Activated CD4-positive, alpha-beta memory T cell treated with anti-CD3 and anti-CD28 coated beads for 36 hours (primary cell): ENCODE results near the gene ANTKMT. TPM values are rescaled to one million over a fixed set of nuclear protein-coding genes. Genes with fewer than 3 reads are reported as not detected.

ENCODE experiments used
- CTCF ChIA-PET: fragments of 350-600 bp; sonication (Branson Sonifier 250); formaldehyde crosslinking; loops from one replicate; lab custom pipeline; 2021; ENCODE audit warnings: antibody characterized with exemption, inconsistent platforms; lab: Charles Lee
- POLR2A ChIA-PET: fragments of 350-600 bp; sonication (Branson Sonifier 250); formaldehyde crosslinking; loops from one replicate; lab custom pipeline; 2021; ENCODE audit warnings: antibody characterized with exemption; lab: Charles Lee
- DNase-seq: peaks from one replicate; pipeline ENCODE4 v3.0.0-alpha.2; 2020
- H3K27ac Mint-ChIP-seq: one replicate; pipeline ENCODE4 v1.8.0; 2021; ENCODE audit warnings: mixed read lengths
- H3K27me3 Mint-ChIP-seq: one replicate; pipeline ENCODE4 v1.8.0; 2021; ENCODE audit warnings: mixed read lengths
- H3K36me3 Mint-ChIP-seq: one replicate; pipeline ENCODE4 v1.8.0; 2021; ENCODE audit warnings: mixed read lengths
- H3K4me1 Mint-ChIP-seq: one replicate; pipeline ENCODE4 v1.8.0; 2021; ENCODE audit warnings: low read depth, mixed read lengths
- H3K4me3 Mint-ChIP-seq: one replicate; pipeline ENCODE4 v1.8.0; 2021; ENCODE audit warnings: mild to moderate bottlenecking, mixed read lengths
- H3K9me3 Mint-ChIP-seq: one replicate; pipeline ENCODE4 v1.8.0; 2021; ENCODE audit warnings: mixed read lengths
- intact Hi-C: fragments of 100-400 bp; cut with micrococcal nuclease; formaldehyde crosslinking; loops from one replicate; pipeline ENCODE4 v1.15.1; 2023
- total RNA-seq, 2 experiments: library from RNA; stranded (reverse); gene quantifications; one replicate each; pipeline ENCODE4 v1.2.3, GENCODE V29; 2021

The ANTKMT gene
- total RNA-seq, 2 experiments from 2014 or later: 31.2 to 34.9 TPM

GRCh38 chr16:754656-755055 lies 33.7 kb downstream of the ANTKMT start:
- Mint-ChIP-seq H3K36me3 (no peaks in the 10 kb centered on the region), H3K9me3 (peaks cover 7% of the 10 kb centered on the region), H3K27ac (no peak overlapping the region), H3K27me3 (peaks cover 12% of the 10 kb centered on the region), H3K4me3 (no peak overlapping the region), H3K4me1 (no peaks in the 10 kb centered on the region)
- DNase-seq: no peak
- intact Hi-C loops: no loop called here
- ChIA-PET POLR2A (no interaction called here), CTCF (no interaction called here)

GRCh38 chr16:756428-756827 lies 35.5 kb downstream of the ANTKMT start:
- Mint-ChIP-seq H3K9me3 (peaks cover 7% of the 10 kb centered on the region), H3K27ac (no peak overlapping the region), H3K4me3 (no peak overlapping the region), H3K27me3 (peaks cover 12% of the 10 kb centered on the region), H3K36me3 (no peaks in the 10 kb centered on the region), H3K4me1 (no peaks in the 10 kb centered on the region)
- POLR2A ChIA-PET: no interaction called here
- no peak for DNase-seq
- CTCF ChIA-PET: interaction anchor here (0.8 to 1.3 kb wide), 4 partner anchors 32 to 347 kb away, joined by 3 read pairs; partner anchors contain the start of gene CHTF18
- intact Hi-C loops: no loop called here

GRCh38 chr16:759110-759910 lies 38.4 kb downstream of the ANTKMT start:
- CTCF ChIA-PET: no interaction called here
- Mint-ChIP-seq H3K27me3 (peaks cover 12% of the 10 kb centered on the region), H3K4me3 (no peak overlapping the region), H3K36me3 (no peaks in the 10 kb centered on the region), H3K27ac (no peak overlapping the region), H3K9me3 (peaks cover 7% of the 10 kb centered on the region), H3K4me1 (no peaks in the 10 kb centered on the region)
- DNase-seq: no peak
- POLR2A ChIA-PET: no interaction called here
- intact Hi-C loops: no loop called here

- ChIA-PET POLR2A (no interaction called here), CTCF (no interaction called here)
- no peaks in the 10 kb centered on the region for H3K4me1 Mint-ChIP-seq
- H3K4me3 Mint-ChIP-seq: no peak overlapping the region
- intact Hi-C loops: no loop called here
- no peak for DNase-seq
- peaks cover 12% of the 10 kb centered on the region for H3K27me3 Mint-ChIP-seq
- H3K36me3 Mint-ChIP-seq: no peaks in the 10 kb centered on the region
- peaks cover 7% of the 10 kb centered on the region for H3K9me3 Mint-ChIP-seq
- no peak overlapping the region for H3K27ac Mint-ChIP-seq
These were observed 39.1 kb downstream of the ANTKMT start for GRCh38 chr16:760065-760464.

- intact Hi-C loops: no loop called here
- no peak within 1 kb of the TSS for H3K27ac Mint-ChIP-seq
- CTCF ChIA-PET: interaction anchor here (0.6 kb wide), 1 partner anchor 13 kb away, joined by 3 read pairs; no protein-coding TSS in a partner anchor
- no peak for DNase-seq
- no peaks in the 10 kb centered on the region for H3K36me3 Mint-ChIP-seq
- H3K4me3 Mint-ChIP-seq: no peak within 1 kb of the TSS
- POLR2A ChIA-PET: no interaction called here
- H3K9me3 Mint-ChIP-seq: peaks cover 7% of the 10 kb centered on the region
- H3K27me3 Mint-ChIP-seq: peaks cover 10% of the 10 kb centered on the region
- H3K4me1 Mint-ChIP-seq: no peaks in the 10 kb centered on the region
These were observed 39.8 kb downstream of the ANTKMT start, which contains the start of gene MSLN for GRCh38 chr16:760545-761343. TSS of gene MSLN (plus strand) at chr16:760734. CDS start at chr16:762681, 1,947 bp downstream.

GRCh38 chr16:761625-762513 lies 40.9 kb downstream of the ANTKMT start:
- H3K4me1 Mint-ChIP-seq: no peaks in the 10 kb centered on the region

GRCh38 chr16:762595-763268 lies 41.8 kb downstream of the ANTKMT start:
- intact Hi-C loops: no loop called here
- Mint-ChIP-seq H3K27me3 (peaks cover under 1% of the 10 kb centered on the region), H3K36me3 (no peaks in the 10 kb centered on the region), H3K4me1 (no peaks in the 10 kb centered on the region), H3K4me3 (no peak overlapping the region), H3K9me3 (no peaks in the 10 kb centered on the region), H3K27ac (no peak overlapping the region)
- no peak for DNase-seq
- ChIA-PET CTCF (no interaction called here), POLR2A (no interaction called here)

More at GRCh38 chr16:761625-762513, 40.9 kb downstream of the ANTKMT start:
- no peak for DNase-seq
- intact Hi-C loops: no loop called here
- ChIA-PET CTCF (no interaction called here), POLR2A (no interaction called here)
- Mint-ChIP-seq H3K4me3 (no peak overlapping the region), H3K27ac (no peak overlapping the region), H3K27me3 (peaks cover 3% of the 10 kb centered on the region), H3K9me3 (peaks cover 2% of the 10 kb centered on the region), H3K36me3 (no peaks in the 10 kb centered on the region)

- Mint-ChIP-seq H3K27me3 (no peaks in the 10 kb centered on the region), H3K4me3 (no peak overlapping the region), H3K27ac (no peak overlapping the region), H3K9me3 (no peaks in the 10 kb centered on the region), H3K36me3 (no peaks in the 10 kb centered on the region), H3K4me1 (no peaks in the 10 kb centered on the region)
- ChIA-PET CTCF (no interaction called here), POLR2A (no interaction called here)
- intact Hi-C loops: no loop called here
- no peak for DNase-seq
These were observed 42.6 kb downstream of the ANTKMT start for GRCh38 chr16:763369-764183.

- H3K4me1 Mint-ChIP-seq: no peaks in the 10 kb centered on the region
- H3K36me3 Mint-ChIP-seq: no peaks in the 10 kb centered on the region
- intact Hi-C loops: no loop called here
- no peak for DNase-seq
- no peak overlapping the region for H3K4me3 Mint-ChIP-seq
- no peaks in the 10 kb centered on the region for H3K27me3 Mint-ChIP-seq
- ChIA-PET POLR2A (no interaction called here), CTCF (no interaction called here)
- H3K27ac Mint-ChIP-seq: no peak overlapping the region
- no peaks in the 10 kb centered on the region for H3K9me3 Mint-ChIP-seq
These were observed 43.3 kb downstream of the ANTKMT start for GRCh38 chr16:764184-764750.

GRCh38 chr16:764848-765487 lies 44.0 kb downstream of the ANTKMT start:
- CTCF ChIA-PET: no interaction called here
- DNase-seq: no peak
- Mint-ChIP-seq H3K27ac (no peak overlapping the region), H3K36me3 (no peaks in the 10 kb centered on the region), H3K27me3 (no peaks in the 10 kb centered on the region), H3K4me3 (no peak overlapping the region), H3K4me1 (no peaks in the 10 kb centered on the region), H3K9me3 (no peaks in the 10 kb centered on the region)
- POLR2A ChIA-PET: no interaction called here
- intact Hi-C loops: no loop called here
